Glutamatergic neuron (in vitro differentiated cells): ENCODE measurements around the gene CTNND1. TPM values are rescaled to one million over a fixed set of nuclear protein-coding genes. Genes with fewer than 3 reads are reported as not detected.
A peak's percentile ranks its signal among the peaks of the same experiment; 100 is the strongest.

Experiments
- DNase-seq: peaks from one replicate; pipeline ENCODE4 v3.0.0; 2022
- H3K27ac Mint-ChIP-seq: one replicate; pipeline ENCODE4 v1.8.0; 2020; ENCODE audit warnings: mild to moderate bottlenecking, mixed read lengths, inconsistent platforms; ENCODE audit not compliant: unreplicated experiment
- H3K27me3 Mint-ChIP-seq: one replicate; pipeline ENCODE4 v1.8.0; 2020; ENCODE audit warnings: mild to moderate bottlenecking, moderate library complexity, mixed read lengths, inconsistent platforms; ENCODE audit not compliant: unreplicated experiment
- H3K36me3 Mint-ChIP-seq: one replicate; pipeline ENCODE4 v1.8.0; 2020; ENCODE audit warnings: mild to moderate bottlenecking, mixed read lengths, inconsistent platforms; ENCODE audit not compliant: unreplicated experiment
- H3K4me1 Mint-ChIP-seq: one replicate; pipeline ENCODE4 v1.8.0; 2020; ENCODE audit warnings: mild to moderate bottlenecking, low read depth, mixed read lengths, inconsistent platforms; ENCODE audit not compliant: unreplicated experiment
- H3K4me3 Mint-ChIP-seq: one replicate; pipeline ENCODE4 v1.8.0; 2020; ENCODE audit warnings: mild to moderate bottlenecking, mixed read lengths, inconsistent platforms; ENCODE audit not compliant: unreplicated experiment
- H3K9me3 Mint-ChIP-seq: one replicate; pipeline ENCODE4 v1.8.0; 2020; ENCODE audit warnings: mild to moderate bottlenecking, moderate library complexity, mixed read lengths, inconsistent platforms; ENCODE audit not compliant: unreplicated experiment
- total RNA-seq: library from RNA; stranded (reverse); fragmentation: NEBNext Ultra II Directional; extraction: Animal tissue kit (Norgen Biotek cat#: 25700); gene quantifications from one replicate; pipeline ENCODE4 v1.2.1, GENCODE V29; 2021; ENCODE audit not compliant: unreplicated experiment
- TF ChIP-seq, protein P1 (sequence below): fragments of 200-600 bp; sonication (generic); IDR thresholded peaks from one replicate; pipeline ENCODE4 v1.5.0; 2021; ENCODE audit not compliant: partially characterized antibody, unreplicated experiment

The CTNND1 gene
- total RNA-seq, 1 donor from 2014 or later: 344 TPM

DNA sequence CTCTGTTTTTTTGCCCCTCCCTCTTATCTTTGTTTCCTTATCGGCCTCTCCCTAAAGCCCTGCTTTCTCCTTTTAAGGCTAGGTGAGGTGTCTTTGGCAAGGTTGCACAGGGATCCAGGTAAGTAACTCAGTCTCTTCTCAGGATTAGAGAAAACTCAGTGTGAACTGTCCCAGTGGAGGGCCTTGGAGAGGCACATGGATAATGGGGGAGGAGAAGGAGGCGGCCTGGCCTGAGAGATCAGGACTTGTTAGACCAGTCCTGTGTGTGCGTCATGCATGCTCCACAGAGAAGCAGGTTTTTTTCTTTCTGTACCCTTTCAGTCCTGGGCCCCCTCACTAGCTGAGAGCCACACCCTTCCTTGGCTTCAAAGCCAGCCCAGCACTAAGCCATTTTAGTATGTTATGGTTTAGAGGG is 19.9 kb downstream of the CTNND1 start:
- Mint-ChIP-seq H3K4me3 (peak overlapping the region; percentile 53), H3K36me3 (no peaks in the 10 kb centered on the region), H3K27me3 (peaks cover 7% of the 10 kb centered on the region), H3K9me3 (peaks cover 2% of the 10 kb centered on the region), H3K4me1 (peaks cover 48% of the 10 kb centered on the region), H3K27ac (peak overlapping the region; percentile 56)
- no peak for DNase-seq
- TF ChIP-seq, protein P1, sequence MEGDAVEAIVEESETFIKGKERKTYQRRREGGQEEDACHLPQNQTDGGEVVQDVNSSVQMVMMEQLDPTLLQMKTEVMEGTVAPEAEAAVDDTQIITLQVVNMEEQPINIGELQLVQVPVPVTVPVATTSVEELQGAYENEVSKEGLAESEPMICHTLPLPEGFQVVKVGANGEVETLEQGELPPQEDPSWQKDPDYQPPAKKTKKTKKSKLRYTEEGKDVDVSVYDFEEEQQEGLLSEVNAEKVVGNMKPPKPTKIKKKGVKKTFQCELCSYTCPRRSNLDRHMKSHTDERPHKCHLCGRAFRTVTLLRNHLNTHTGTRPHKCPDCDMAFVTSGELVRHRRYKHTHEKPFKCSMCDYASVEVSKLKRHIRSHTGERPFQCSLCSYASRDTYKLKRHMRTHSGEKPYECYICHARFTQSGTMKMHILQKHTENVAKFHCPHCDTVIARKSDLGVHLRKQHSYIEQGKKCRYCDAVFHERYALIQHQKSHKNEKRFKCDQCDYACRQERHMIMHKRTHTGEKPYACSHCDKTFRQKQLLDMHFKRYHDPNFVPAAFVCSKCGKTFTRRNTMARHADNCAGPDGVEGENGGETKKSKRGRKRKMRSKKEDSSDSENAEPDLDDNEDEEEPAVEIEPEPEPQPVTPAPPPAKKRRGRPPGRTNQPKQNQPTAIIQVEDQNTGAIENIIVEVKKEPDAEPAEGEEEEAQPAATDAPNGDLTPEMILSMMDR: no peak

DNA sequence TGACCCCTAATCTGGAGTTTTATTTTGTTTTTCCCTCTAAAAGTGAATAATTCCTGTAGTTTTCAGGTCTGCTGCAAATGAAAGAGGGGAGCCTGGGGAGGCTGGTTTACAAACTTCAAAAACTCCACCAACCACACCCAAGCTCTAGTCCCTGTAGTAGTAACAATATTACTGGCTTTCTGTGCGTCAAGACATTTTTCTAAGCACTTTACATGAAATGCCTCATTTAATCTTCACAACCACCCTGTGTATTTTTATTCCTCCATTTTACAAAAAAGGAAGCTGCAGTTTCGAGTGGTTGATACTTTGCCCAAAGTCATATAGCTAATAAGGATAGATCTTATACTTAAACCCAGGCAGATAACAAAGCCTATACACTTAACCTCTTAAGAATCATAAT is 23.5 kb downstream of the CTNND1 start:
- Mint-ChIP-seq H3K27me3 (peaks cover 5% of the 10 kb centered on the region), H3K4me3 (no peak overlapping the region), H3K36me3 (no peaks in the 10 kb centered on the region), H3K9me3 (peaks cover 2% of the 10 kb centered on the region), H3K27ac (no peak overlapping the region), H3K4me1 (peaks cover 37% of the 10 kb centered on the region)
- no peak for DNase-seq
- TF ChIP-seq, protein P1: no peak

DNA sequence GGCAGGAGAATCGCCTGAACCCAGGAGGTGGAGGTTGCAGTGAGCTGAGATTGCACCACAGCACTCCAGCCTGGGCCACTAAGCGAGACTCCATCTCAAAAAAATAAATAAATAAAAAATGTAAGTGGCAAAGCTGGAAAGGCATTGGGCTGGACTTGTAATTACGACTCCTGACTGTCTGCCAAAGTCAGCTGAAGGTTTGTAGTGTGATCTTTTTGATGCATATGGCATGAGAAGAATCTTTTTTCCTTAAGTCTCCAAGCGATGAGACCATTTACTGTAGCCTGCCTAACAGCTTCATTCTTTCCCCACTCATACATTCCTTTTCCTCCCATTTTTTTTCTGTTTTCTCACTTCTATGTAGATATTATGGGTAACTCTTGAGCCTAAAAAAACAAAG is 24.8 kb downstream of the CTNND1 start:
- TF ChIP-seq, protein P1: no peak
- no peaks in the 10 kb centered on the region for H3K36me3 Mint-ChIP-seq
- peaks cover 35% of the 10 kb centered on the region for H3K4me1 Mint-ChIP-seq
- peaks cover 3% of the 10 kb centered on the region for H3K27me3 Mint-ChIP-seq
- no peak overlapping the region for H3K27ac Mint-ChIP-seq
- no peak overlapping the region for H3K4me3 Mint-ChIP-seq
- DNase-seq: no peak
- H3K9me3 Mint-ChIP-seq: peaks cover 2% of the 10 kb centered on the region

DNA sequence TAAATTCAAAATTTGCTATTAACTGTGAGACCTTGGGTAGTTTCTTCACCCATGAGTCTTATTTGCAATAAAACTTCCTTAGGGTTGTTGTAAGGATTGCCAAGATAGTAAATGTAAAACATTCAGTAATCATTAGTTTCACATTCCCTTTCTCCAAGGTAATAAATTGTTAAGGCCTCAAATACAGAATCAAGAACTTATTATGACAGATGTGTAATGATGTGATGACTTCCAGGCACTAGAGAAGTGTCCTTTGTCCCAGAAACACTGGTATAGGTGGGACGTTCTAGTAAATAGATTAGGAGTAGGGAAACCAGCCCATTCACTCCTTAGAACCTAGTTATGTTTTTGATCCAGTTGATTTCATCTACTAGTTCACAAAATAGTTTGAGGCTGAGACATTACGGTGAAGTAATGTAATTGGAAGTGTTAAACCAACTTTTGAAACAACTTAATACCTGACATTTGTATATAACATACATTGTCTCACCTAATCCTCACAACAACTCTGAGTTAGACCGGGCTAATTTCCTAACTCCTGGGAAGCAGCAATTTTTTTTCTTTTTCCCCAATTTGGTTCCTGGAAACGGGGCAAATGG is 25.5 kb downstream of the CTNND1 start:
- H3K36me3 Mint-ChIP-seq: no peaks in the 10 kb centered on the region
- H3K4me3 Mint-ChIP-seq: no peak overlapping the region
- TF ChIP-seq, protein P1: no peak
- no peak for DNase-seq
- peaks cover 32% of the 10 kb centered on the region for H3K4me1 Mint-ChIP-seq
- no peak overlapping the region for H3K27ac Mint-ChIP-seq
- H3K9me3 Mint-ChIP-seq: peaks cover 2% of the 10 kb centered on the region
- H3K27me3 Mint-ChIP-seq: peaks cover 3% of the 10 kb centered on the region

DNA sequence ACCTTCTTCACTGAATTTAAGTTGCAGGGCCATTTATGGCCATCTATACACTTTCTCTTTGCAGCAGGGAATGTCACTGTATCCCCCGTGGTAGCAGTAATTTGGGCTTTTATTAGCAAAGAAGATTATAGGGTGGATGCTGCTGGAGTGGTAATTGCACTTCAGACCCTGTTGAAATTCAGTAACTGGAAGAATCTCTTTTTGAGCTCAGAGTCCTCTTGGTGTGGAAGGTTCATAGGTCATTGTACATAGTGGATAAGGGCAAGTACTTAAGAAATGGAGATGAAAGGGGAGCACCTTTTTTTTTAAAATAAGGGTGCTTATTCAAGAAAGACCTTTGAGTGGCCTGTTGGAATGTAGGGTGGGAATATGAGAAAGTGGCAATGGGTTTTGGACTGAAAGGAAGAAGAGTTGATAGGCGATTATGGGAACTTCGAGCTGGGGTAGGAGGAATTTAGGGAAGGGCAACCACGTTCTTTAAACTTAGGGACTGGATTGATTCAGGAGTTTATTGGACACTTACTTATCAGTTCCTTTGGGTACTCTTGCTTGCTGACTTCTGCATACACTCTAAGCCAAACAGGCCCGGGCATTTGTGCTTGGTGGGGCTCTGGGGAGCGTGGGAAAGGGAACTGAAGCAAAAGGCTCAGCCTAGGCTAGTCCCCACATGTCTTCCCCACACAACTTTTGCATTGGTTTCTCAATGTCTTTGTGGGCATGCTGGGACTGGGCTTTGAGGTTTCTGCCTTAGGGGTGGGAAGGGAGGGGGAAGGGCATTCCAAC is 26.5 kb downstream of the CTNND1 start:
- Mint-ChIP-seq H3K4me1 (peaks cover 29% of the 10 kb centered on the region), H3K27me3 (peaks cover 3% of the 10 kb centered on the region), H3K4me3 (peak overlapping the region; percentile 5), H3K9me3 (no peaks in the 10 kb centered on the region), H3K36me3 (no peaks in the 10 kb centered on the region), H3K27ac (peak overlapping the region; percentile 30)
- TF ChIP-seq, protein P1: no peak
- DNase-seq: no peak
